ENCODE measurements around the gene LRMDA.

The LRMDA gene

DNA sequence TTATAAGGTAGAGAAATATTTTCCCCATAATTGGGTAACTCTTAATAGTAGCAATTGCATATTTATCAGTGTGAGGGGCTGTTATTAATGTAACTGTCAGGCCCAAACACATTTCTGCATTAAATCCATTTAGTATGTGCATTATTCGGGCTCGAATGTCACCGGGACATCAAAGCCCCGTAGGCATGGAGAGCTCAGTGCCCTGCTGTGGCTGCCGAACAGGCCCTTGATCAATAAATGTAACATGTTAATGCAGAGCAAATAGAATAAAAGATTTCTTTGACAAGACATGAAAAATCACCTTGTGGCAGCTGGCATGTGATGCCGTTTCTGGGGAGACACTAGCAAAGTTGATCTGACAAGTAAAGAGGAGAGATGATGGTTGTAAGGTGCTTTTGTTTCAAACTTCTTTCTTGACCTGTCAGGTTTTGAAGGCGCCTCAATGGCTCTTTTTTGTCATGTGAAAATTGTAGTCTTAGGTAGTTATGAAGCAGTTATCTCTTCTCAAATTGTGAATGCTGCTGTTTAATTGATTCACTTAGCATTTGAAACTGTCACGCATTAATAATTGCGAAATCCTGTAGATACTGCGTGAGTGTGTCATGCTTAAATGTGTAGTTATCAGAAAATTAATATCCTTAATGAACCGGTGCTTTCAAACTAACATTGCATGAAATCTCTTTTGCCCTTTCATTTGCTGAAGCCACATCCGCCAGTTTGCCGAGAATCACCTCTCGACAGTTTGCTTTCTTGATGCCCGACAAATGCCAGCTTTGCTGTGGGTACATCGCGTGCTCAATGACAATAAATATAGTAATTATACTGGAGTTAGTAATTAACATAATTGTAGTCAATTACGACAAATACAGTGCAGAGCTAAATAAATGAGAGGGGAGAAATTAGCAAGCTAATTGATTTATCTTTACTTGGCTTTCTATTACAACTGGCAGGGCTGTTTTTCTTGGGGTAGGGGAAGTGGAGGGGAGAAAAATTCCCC is 19.5 kb downstream of the LRMDA start:
- H3K4me1 Mint-ChIP-seq (ENCODE audit: low read depth in 2 of 2), result no peaks in the 10 kb centered on the region
- H3K36me3 Mint-ChIP-seq (ENCODE audit: insufficient read depth), result no peaks in the 10 kb centered on the region
- H3K27me3 Mint-ChIP-seq, result peaks cover 31 to 69% of the 10 kb centered on the region in 2 donors
- no peak overlapping the region for H3K4me3 Mint-ChIP-seq
- no peaks in the 10 kb centered on the region for H3K9me3 Mint-ChIP-seq
- no peak for ATAC-seq (replicated peaks)
- no peak for DNase-seq
- no peak overlapping the region for H3K27ac Mint-ChIP-seq

DNA sequence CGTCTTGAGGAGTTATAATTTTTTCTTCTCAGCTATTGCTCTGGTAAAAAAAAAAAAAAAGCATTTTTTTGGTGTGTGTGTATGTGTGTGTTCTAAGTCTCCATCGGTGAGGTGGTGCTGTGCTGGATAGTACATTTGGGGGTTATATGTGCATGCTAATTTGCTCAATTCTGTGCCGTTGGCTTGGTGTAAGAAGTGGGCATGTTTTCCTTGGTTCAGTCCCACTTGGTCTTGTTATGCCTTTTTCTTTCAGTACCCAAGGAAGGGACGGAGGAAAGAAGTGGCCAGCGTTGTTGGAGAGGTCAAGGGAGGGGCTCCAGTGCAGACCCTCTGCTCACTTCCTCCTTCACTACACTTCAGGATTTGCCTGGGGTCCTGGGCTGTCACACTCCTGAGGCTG is 20.4 kb downstream of the LRMDA start:
- Mint-ChIP-seq H3K4me3 (no peak overlapping the region), H3K4me1 (ENCODE audit: low read depth in 2 of 2) (no peaks in the 10 kb centered on the region), H3K27me3 (peaks cover 31 to 71% of the 10 kb centered on the region in 2 donors)

DNA sequence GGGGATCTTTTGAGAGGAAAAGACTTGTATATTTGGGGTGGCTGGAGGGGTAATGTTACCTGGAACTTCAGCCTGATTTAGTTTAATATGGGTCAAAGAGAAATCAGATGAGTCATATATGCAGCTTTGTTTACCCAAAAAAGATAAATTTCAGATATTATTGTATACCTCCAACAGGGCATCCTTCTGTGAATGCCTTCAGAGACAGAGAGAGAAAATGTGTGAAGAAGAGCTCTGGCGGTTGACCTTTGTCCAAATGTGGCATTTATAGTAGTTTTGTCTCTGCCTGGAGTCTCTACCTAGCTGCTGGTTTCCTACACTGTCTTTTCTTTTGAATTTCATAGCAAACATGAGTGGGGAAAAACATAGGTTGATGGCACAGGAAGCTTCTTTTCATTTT is 21.6 kb downstream of the LRMDA start:
- Mint-ChIP-seq H3K27ac (no peak overlapping the region), H3K4me1 (ENCODE audit: low read depth in 2 of 2) (no peaks in the 10 kb centered on the region), H3K9me3 (no peaks in the 10 kb centered on the region), H3K27me3 (peaks cover 25 to 64% of the 10 kb centered on the region in 2 donors), H3K36me3 (ENCODE audit: insufficient read depth) (no peaks in the 10 kb centered on the region), H3K4me3 (no peak overlapping the region)
- no peak for ATAC-seq (replicated peaks)
- DNase-seq, result no peak

More for the DNA sequence above, 20.4 kb downstream of the LRMDA start:
- H3K36me3 Mint-ChIP-seq (ENCODE audit: insufficient read depth), result no peaks in the 10 kb centered on the region
- H3K27ac Mint-ChIP-seq, result no peak overlapping the region
- no peak for DNase-seq
- no peak for ATAC-seq (replicated peaks)
- H3K9me3 Mint-ChIP-seq, result no peaks in the 10 kb centered on the region

DNA sequence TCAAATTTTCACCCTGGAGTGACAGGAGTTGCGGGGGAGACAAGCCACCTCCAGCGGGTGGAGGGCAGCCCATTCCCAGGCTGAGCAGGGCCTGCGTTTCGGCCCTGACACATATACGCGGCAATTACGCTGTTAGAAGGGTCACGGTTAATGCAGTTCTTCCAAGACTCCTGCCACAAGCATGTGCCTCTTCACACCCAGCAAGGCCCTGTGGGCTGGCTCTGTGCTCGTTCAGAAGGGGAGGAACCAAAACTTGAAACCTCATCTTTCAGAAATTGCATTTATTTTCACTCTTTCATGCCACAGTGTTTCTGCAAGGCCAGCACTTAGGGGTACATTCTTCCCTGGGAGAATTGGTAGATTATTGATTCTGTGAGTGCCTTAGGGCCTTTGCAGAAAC is 24.7 kb downstream of the LRMDA start:
- Mint-ChIP-seq H3K4me3 (no peak overlapping the region), H3K4me1 (ENCODE audit: low read depth in 2 of 2) (no peaks in the 10 kb centered on the region), H3K9me3 (no peaks in the 10 kb centered on the region), H3K27ac (no peak overlapping the region), H3K27me3 (peaks cover 10 to 40% of the 10 kb centered on the region in 2 donors), H3K36me3 (ENCODE audit: insufficient read depth) (no peaks in the 10 kb centered on the region)
- no peak for DNase-seq
- ATAC-seq (replicated peaks), result no peak

DNA sequence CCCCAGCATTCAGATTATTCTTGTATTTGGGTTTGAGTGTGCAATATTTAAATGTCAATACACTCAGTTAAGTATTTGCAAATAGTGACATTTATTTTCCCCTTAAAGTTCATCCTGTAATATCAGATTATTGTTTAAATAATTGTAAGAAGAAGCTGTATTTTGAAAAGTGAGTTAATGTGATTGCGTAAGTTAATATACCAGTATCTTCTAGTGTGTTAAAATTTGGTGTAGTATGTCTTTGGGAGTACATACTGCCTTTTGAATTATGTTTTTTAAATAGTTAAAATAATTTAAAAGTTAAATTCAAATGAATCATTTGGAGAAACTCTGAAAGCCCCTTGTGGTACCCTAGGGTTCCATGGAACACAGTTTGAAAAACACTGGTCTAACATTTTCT is 28.6 kb downstream of the LRMDA start:
- Mint-ChIP-seq H3K4me3 (no peak overlapping the region), H3K27ac (no peak overlapping the region), H3K27me3 (peaks cover 11 to 32% of the 10 kb centered on the region in 2 donors), H3K36me3 (ENCODE audit: insufficient read depth) (no peaks in the 10 kb centered on the region), H3K9me3 (no peaks in the 10 kb centered on the region), H3K4me1 (ENCODE audit: low read depth in 2 of 2) (no peaks in the 10 kb centered on the region)
- DNase-seq, result no peak
- no peak for ATAC-seq (replicated peaks)

DNA sequence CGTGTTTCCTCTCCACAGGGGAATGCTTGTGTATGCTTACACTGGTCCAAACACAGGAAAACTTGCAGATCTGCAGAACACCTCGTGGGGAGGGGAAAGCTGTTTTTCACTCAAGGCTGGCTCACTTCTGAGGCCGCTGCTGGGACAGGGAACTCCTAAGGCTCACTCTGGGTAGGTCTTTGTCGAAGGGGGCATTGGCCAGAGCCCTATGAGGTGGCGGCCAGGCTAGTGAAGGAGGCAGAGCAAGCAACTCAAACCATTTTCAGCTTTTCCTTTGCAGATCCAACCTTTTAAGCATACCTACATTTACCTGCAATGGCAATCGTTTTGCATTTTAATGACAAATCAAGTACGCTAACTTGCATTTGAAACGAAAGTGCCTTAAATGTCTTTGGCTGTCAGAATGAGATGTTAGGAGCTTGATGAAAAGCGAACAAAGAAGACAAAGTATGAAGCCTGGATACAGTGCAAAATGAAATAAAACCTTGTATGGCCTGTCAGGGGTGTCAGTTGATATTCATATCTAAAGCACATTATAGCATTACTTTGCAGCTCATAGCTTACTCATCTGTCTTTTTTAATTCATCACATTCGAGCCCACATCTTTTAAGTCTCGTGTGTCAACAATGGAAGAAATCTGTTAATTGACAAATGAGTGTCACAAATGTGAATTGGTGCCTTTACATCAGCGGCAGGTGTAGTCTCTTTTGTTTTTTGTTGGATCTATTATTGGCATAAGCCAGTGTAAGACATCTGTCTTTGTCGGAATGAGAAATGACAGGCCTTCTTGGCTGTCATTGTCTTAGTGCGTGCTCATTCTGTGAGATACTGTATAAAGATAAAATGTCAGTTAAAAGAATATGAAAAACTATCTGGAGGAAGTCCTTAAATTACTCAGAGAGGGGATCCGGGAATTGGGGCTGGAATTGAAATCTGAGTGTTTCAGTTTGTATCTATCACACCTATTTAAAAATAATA is 30.5 kb downstream of the LRMDA start:
- no peak overlapping the region for H3K4me3 Mint-ChIP-seq
- H3K27me3 Mint-ChIP-seq, result peaks cover 27 to 41% of the 10 kb centered on the region in 2 donors
- no peaks in the 10 kb centered on the region for H3K4me1 Mint-ChIP-seq (ENCODE audit: low read depth in 2 of 2)
- H3K9me3 Mint-ChIP-seq, result no peaks in the 10 kb centered on the region
- DNase-seq (no peak), ATAC-seq (replicated peaks) (no peak)
- H3K36me3 Mint-ChIP-seq (ENCODE audit: insufficient read depth), result no peaks in the 10 kb centered on the region
- no peak overlapping the region for H3K27ac Mint-ChIP-seq

DNA sequence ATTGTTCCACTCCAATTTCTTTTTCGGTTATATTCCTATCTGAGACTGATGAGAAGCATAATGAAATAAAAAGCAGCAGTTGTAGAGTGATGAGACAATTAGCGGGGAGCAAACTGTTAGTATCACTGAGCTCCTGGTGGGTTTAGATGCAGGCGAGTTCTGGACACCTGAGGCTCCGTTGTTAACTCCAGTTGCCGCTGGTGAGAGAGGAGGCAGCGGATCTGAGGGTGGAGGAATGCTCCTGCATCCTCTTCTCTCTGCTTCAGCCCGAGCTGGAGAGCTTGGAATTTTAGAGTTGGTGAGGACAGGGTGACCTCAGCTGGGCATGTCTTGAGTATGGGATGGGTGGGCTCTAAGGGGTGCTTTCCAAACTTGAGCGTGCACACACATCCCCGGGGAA is 31.4 kb downstream of the LRMDA start:
- Mint-ChIP-seq H3K27ac (no peak overlapping the region), H3K36me3 (ENCODE audit: insufficient read depth) (no peaks in the 10 kb centered on the region), H3K27me3 (peaks cover 32 to 46% of the 10 kb centered on the region in 2 donors), H3K4me3 (no peak overlapping the region), H3K4me1 (ENCODE audit: low read depth in 2 of 2) (no peaks in the 10 kb centered on the region), H3K9me3 (no peaks in the 10 kb centered on the region)
- DNase-seq (no peak), ATAC-seq (replicated peaks) (no peak)

DNA sequence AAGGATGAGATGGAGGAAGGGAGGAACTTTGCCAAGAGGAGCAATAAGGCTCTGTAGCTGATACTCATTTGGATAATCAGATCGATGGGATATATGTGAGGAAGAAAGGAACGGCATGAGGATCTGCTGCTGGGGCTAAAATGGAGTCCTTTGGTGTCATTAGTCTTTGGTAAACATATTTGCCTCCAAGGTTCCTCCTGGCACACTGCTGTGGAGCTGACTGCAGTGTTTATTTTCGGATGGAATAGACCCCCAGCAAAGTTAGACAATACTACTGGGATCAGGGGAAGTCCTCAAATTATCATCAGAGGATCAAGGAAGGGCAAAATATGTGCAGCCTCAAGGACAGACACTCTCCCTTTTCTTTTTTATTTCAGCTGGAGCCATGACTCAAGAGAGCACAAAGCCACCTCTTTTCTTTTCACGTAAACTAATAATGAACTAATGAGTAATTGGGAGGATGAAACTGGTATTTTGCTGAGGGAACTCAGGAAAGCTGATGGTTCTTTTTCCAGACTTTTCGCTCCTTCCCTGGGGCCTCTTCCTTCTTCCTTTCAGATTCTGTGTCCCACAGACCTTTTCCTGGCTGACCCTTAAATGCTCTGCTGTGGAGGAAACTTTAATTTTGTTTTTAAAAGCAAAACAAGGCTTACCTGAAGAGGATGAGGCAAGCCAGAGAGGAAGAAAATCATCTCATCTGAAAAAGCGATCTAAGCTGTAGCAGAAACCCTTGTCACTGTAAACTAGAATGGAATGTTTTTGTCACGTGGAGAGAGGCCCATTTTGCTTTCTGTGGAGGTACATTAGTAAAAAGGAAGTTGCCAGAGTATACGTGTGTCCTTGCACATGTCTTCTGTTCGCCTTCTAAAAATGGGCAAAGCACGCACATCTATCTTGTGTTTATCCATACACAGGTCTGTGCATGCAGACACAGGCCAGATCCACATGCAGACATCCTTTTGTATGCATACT is 33.3 kb downstream of the LRMDA start:
- Mint-ChIP-seq H3K36me3 (ENCODE audit: insufficient read depth) (no peaks in the 10 kb centered on the region), H3K9me3 (no peaks in the 10 kb centered on the region), H3K27ac (no peak overlapping the region), H3K27me3 (peaks cover 32 to 62% of the 10 kb centered on the region in 2 donors), H3K4me3 (no peak overlapping the region), H3K4me1 (ENCODE audit: low read depth in 2 of 2) (no peaks in the 10 kb centered on the region)
- DNase-seq (no peak), ATAC-seq (replicated peaks) (no peak)

DNA sequence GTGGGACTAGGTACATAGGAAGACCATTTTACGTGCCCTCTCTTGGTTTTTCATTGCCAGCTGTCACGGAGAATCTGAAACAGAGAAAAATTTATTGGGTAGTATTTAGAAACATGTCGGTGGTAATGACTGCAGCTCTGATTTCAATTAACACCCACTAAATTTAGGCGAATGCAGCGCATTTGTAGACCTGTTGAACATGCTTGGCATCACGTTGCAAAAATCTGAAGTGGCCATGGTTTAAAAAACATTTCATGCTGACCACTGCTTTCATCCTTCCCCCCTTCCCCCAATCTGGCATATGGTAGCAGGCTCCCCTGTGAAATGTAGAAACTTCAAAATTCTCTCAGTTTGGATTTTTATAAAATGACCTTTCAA is 34.0 kb downstream of the LRMDA start:
- H3K27me3 Mint-ChIP-seq, result peaks cover 32 to 65% of the 10 kb centered on the region in 2 donors

DNA sequence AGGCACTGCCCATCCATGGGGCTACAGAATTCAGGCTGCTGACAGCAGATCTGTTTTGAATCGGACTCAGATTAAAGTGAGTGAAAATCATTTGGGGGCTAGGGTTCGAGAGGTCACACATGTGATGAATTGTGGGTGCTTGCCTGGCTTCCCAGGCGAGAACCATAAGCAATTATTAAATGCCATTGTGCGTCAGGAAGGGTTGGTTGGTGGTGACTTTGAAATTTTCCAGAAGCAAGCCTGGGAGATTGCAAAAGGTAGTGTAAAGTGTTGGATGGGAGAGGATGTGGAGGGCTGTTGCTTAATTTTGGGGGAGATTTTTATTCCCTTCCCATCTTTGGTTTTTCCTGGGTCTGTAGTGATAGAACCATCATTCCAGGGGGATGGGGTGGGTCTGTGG is 34.6 kb downstream of the LRMDA start:
- H3K4me1 Mint-ChIP-seq (ENCODE audit: low read depth in 2 of 2), result no peaks in the 10 kb centered on the region
- peaks cover 32 to 65% of the 10 kb centered on the region in 2 donors for H3K27me3 Mint-ChIP-seq
- no peak overlapping the region for H3K27ac Mint-ChIP-seq
- H3K36me3 Mint-ChIP-seq (ENCODE audit: insufficient read depth), result no peaks in the 10 kb centered on the region
- no peak overlapping the region for H3K4me3 Mint-ChIP-seq
- DNase-seq, result no peak
- no peak for ATAC-seq (replicated peaks)
- H3K9me3 Mint-ChIP-seq, result no peaks in the 10 kb centered on the region

More for the DNA sequence above, 34.0 kb downstream of the LRMDA start:
- no peak overlapping the region for H3K27ac Mint-ChIP-seq
- H3K9me3 Mint-ChIP-seq, result no peaks in the 10 kb centered on the region
- no peaks in the 10 kb centered on the region for H3K36me3 Mint-ChIP-seq (ENCODE audit: insufficient read depth)
- ATAC-seq (replicated peaks), result no peak
- DNase-seq, result no peak
- H3K4me3 Mint-ChIP-seq, result no peak overlapping the region
- no peaks in the 10 kb centered on the region for H3K4me1 Mint-ChIP-seq (ENCODE audit: low read depth in 2 of 2)

DNA sequence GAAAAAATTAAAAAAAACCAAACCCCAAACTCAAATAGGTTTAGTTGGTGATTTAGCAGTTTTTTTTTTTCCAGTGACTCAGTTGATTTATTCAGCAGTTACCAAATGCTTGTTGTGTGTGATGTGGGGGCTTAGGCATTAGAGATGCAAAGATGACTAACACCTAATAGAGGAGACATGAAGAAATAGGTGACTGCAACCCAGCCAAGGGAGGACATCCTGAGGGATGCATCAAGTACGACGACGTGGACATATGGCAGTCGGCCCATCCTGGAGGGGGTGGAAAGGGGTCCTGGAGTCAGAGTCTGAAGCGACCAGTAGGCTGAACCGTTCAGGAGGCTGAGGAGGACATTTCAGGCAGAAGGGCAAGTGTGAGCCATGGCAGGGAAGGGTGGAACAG is 35.5 kb downstream of the LRMDA start:
- H3K4me1 Mint-ChIP-seq (ENCODE audit: low read depth in 2 of 2), result no peaks in the 10 kb centered on the region
- DNase-seq, result no peak
- peaks cover 32 to 65% of the 10 kb centered on the region in 2 donors for H3K27me3 Mint-ChIP-seq
- H3K9me3 Mint-ChIP-seq, result no peaks in the 10 kb centered on the region
- no peak overlapping the region for H3K27ac Mint-ChIP-seq
- no peaks in the 10 kb centered on the region for H3K36me3 Mint-ChIP-seq (ENCODE audit: insufficient read depth)
- H3K4me3 Mint-ChIP-seq, result no peak overlapping the region
- ATAC-seq (replicated peaks), result no peak

DNA sequence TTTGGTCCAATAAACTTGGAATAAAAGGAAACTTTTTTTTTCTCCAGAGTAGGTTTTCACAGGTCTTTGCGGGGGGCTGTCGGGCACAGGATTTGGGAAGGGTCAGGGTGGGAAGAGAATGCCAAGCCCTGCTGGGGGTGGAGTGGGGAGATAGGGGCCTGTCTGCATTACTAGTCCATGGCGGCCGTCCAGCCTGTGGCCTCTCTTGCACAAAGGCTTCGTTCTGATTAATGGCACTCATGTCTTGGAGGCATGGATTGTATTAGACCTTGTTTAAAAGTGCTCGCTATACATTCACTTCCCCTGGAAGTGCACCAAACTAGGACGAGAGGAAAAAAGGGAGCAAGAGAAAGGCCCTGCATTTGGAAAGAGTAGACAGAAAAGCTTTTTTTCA is 37.2 kb downstream of the LRMDA start:
- Mint-ChIP-seq H3K36me3 (ENCODE audit: insufficient read depth) (no peaks in the 10 kb centered on the region), H3K9me3 (no peaks in the 10 kb centered on the region), H3K27ac (no peak overlapping the region), H3K4me3 (no peak overlapping the region), H3K27me3 (peaks cover 41 to 73% of the 10 kb centered on the region in 2 donors), H3K4me1 (ENCODE audit: low read depth in 2 of 2) (no peaks in the 10 kb centered on the region)
- DNase-seq, result no peak
- no peak for ATAC-seq (replicated peaks)
